ENCODE measurements around the gene PPP2R2C. TPM values are rescaled to one million over a fixed set of nuclear protein-coding genes. Genes with fewer than 3 reads are reported as not detected.
A peak's percentile ranks its signal among the peaks of the same experiment; 100 is the strongest.

Gene PPP2R2C
- total RNA-seq, 1 donor from 2014 or later = not detected

DNA sequence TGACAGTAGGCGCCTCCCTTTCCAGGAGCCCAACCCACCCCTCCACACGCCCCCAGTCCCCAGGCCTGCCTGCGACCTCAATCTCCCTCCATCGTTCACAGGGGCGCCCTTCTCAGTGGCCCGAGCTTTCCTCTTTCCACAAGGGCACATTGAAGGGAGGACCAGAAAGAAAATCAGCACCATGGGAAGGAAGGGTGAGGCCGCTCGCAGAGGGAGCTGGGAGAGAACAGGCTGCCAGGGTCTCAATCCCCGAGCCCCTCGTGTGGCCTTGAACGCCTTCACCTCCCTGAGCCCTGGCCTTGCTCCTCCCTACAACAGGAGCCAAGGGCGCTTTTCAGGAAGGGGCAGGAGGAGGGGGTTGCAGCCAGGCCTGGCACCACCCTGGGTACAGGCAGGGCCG lies 136.2 kb downstream of the PPP2R2C start:
- H3K36me3 Mint-ChIP-seq (ENCODE audit: unreplicated experiment) = no peaks in the 10 kb centered on the region
- H3K4me3 Mint-ChIP-seq (ENCODE audit: unreplicated experiment) = no peak overlapping the region
- no peak for TF ChIP-seq CTCF (IDR thresholded peaks at IDR 0.05)
- no peaks in the 10 kb centered on the region for H3K4me1 Mint-ChIP-seq (ENCODE audit: unreplicated experiment)
- no peak overlapping the region for H3K27ac Mint-ChIP-seq (ENCODE audit: unreplicated experiment)
- peaks cover 18% of the 10 kb centered on the region for H3K27me3 Mint-ChIP-seq (ENCODE audit: unreplicated experiment)
- no peak for DNase-seq (ENCODE audit: extremely low spot score, unreplicated experiment)
- H3K9me3 Mint-ChIP-seq (ENCODE audit: unreplicated experiment) = no peaks in the 10 kb centered on the region

- Mint-ChIP-seq H3K36me3 (ENCODE audit: unreplicated experiment) (no peaks in the 10 kb centered on the region), H3K27ac (ENCODE audit: unreplicated experiment) (no peak overlapping the region), H3K4me1 (ENCODE audit: unreplicated experiment) (no peaks in the 10 kb centered on the region), H3K27me3 (ENCODE audit: unreplicated experiment) (peaks cover 17% of the 10 kb centered on the region), H3K4me3 (ENCODE audit: unreplicated experiment) (no peak overlapping the region), H3K9me3 (ENCODE audit: unreplicated experiment) (no peaks in the 10 kb centered on the region)
- DNase-seq (ENCODE audit: extremely low spot score, unreplicated experiment) = no peak
- no peak for TF ChIP-seq CTCF (IDR thresholded peaks at IDR 0.05)
These were observed 137.3 kb downstream of the PPP2R2C start for GRCh38 chr4:6335040-6335590.

- no peak for DNase-seq (ENCODE audit: extremely low spot score, unreplicated experiment)
- no peak overlapping the region for H3K4me3 Mint-ChIP-seq (ENCODE audit: unreplicated experiment)
- H3K27me3 Mint-ChIP-seq (ENCODE audit: unreplicated experiment) = peaks cover 17% of the 10 kb centered on the region
- no peaks in the 10 kb centered on the region for H3K36me3 Mint-ChIP-seq (ENCODE audit: unreplicated experiment)
- H3K9me3 Mint-ChIP-seq (ENCODE audit: unreplicated experiment) = no peaks in the 10 kb centered on the region
- no peak overlapping the region for H3K27ac Mint-ChIP-seq (ENCODE audit: unreplicated experiment)
- no peaks in the 10 kb centered on the region for H3K4me1 Mint-ChIP-seq (ENCODE audit: unreplicated experiment)
- TF ChIP-seq CTCF (IDR thresholded peaks at IDR 0.05) = no peak
These were observed 138.1 kb downstream of the PPP2R2C start for GRCh38 chr4:6334203-6334887.

DNA sequence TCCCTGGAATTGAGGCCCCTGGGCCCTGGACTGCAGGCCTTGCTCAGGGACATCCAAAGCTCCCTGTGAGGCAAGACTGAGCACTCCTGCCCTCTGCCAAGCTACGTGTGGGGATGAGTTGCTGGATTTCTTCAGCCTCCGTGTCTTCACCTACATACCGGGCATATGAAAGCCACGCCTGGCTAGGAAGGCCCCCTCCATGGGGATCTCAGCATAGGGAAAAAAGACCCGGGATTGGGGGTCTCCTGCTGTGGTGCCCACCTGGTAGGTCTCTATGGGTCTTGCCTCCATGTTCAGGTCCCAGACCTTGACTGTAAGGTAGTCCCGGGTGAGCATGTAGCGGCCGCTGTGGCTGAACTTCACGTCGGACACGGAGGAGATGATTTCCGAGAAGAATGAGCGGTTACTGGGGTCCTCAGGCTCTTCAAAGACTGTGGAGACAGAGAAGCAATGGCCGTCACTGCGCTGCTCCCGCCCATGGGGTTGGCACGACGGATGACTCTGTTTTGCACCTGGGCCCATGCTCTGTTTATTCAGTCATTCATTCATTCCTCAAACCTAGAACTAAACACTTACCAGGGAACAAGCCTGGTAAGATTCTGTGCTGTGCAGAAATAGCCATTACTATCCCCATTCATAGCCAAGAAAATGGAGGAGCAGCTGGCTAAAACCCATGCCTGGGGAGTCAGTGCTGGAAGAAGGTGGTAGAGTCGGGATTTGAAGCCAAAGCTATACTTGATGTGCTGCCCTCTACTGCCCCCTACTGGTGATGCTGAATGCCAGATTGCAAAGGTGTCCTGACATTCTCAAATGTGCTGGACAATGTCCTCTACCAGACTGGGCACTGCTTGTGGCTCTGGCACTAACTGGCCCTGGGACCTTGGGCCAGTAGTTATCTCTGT lies 138.9 kb downstream of the PPP2R2C start:
- TF ChIP-seq CTCF (IDR thresholded peaks at IDR 0.05) = peak; percentile 48
- Mint-ChIP-seq H3K27ac (ENCODE audit: unreplicated experiment) (no peak overlapping the region), H3K27me3 (ENCODE audit: unreplicated experiment) (peaks cover 17% of the 10 kb centered on the region), H3K4me3 (ENCODE audit: unreplicated experiment) (no peak overlapping the region), H3K4me1 (ENCODE audit: unreplicated experiment) (no peaks in the 10 kb centered on the region), H3K9me3 (ENCODE audit: unreplicated experiment) (no peaks in the 10 kb centered on the region), H3K36me3 (ENCODE audit: unreplicated experiment) (no peaks in the 10 kb centered on the region)
- no peak for DNase-seq (ENCODE audit: extremely low spot score, unreplicated experiment)

DNA sequence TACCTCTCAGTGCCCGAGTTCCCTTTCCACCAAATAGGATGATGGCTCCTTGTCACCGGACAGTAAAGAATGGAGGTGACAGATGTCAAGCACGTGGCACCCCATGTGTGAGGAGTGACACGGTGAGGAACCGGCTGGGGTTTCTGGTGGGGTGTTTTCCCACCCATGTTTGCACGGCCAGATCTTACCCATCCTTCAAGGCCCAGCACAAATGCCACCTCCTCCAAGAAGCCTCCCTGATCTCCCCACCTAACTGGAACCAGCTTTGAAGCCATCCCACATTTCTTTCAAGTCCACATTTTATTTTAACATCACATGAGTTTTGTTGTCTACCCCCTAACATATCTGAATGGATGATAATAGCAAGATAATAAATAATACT lies 139.8 kb downstream of the PPP2R2C start:
- H3K4me3 Mint-ChIP-seq (ENCODE audit: unreplicated experiment) = no peak overlapping the region
- no peak for DNase-seq (ENCODE audit: extremely low spot score, unreplicated experiment)
- no peaks in the 10 kb centered on the region for H3K9me3 Mint-ChIP-seq (ENCODE audit: unreplicated experiment)
- H3K36me3 Mint-ChIP-seq (ENCODE audit: unreplicated experiment) = no peaks in the 10 kb centered on the region
- H3K27ac Mint-ChIP-seq (ENCODE audit: unreplicated experiment) = no peak overlapping the region
- H3K27me3 Mint-ChIP-seq (ENCODE audit: unreplicated experiment) = peaks cover 15% of the 10 kb centered on the region
- H3K4me1 Mint-ChIP-seq (ENCODE audit: unreplicated experiment) = no peaks in the 10 kb centered on the region
- TF ChIP-seq CTCF (IDR thresholded peaks at IDR 0.05) = no peak
